ENCODE data around the gene SPTB.

Gene SPTB

GRCh38 chr14:64708148-64709004 is 171.3 kb downstream of the SPTB start:
- no peak for DNase-seq (ENCODE audit: low spot score)

GRCh38 chr14:64707661-64708060 is 172.0 kb downstream of the SPTB start:
- DNase-seq (ENCODE audit: low spot score), result no peak

GRCh38 chr14:64706593-64707193 is 173.0 kb downstream of the SPTB start:
- no peak for DNase-seq (ENCODE audit: low spot score)

GRCh38 chr14:64706119-64706592 is 173.6 kb downstream of the SPTB start:
- no peak for DNase-seq (ENCODE audit: low spot score)

- no peak for DNase-seq (ENCODE audit: low spot score)
These were observed 174.2 kb downstream of the SPTB start for GRCh38 chr14:64705381-64706118.

GRCh38 chr14:64704743-64705380 is 174.8 kb downstream of the SPTB start:
- DNase-seq (ENCODE audit: low spot score), result no peak

- no peak for DNase-seq (ENCODE audit: low spot score)
These were observed 175.5 kb downstream of the SPTB start, which contains the start of gene PLEKHG3 for GRCh38 chr14:64704143-64704742. PLEKHG3 (plus strand) TSS chr14:64704424; CDS start chr14:64727632, 23,208 bp downstream.

GRCh38 chr14:64703395-64704142 is 176.1 kb downstream of the SPTB start:
- DNase-seq (ENCODE audit: low spot score), result no peak

GRCh38 chr14:64702493-64703394 is 177.0 kb downstream of the SPTB start:
- DNase-seq (ENCODE audit: low spot score), result no peak

GRCh38 chr14:64701660-64702059 is 178.0 kb downstream of the SPTB start:
- no peak for DNase-seq (ENCODE audit: low spot score)

- DNase-seq (ENCODE audit: low spot score), result no peak
These were observed 178.8 kb downstream of the SPTB start for GRCh38 chr14:64700894-64701293.

GRCh38 chr14:64700290-64700689 is 179.4 kb downstream of the SPTB start:
- no peak for DNase-seq (ENCODE audit: low spot score)

GRCh38 chr14:64698903-64699302 is 180.8 kb downstream of the SPTB start:
- DNase-seq (ENCODE audit: low spot score), result peak; percentile 2

- DNase-seq (ENCODE audit: low spot score), result no peak
These were observed 183.3 kb downstream of the SPTB start for GRCh38 chr14:64696355-64696857.

Data from NAMALWA (cell line).